D721Med (cell line): ENCODE results near the gene AP1G1.
"Not testable (repeated sequence)": the region's sequence is repeated elsewhere in the genome, so short reads cannot be mapped to it uniquely, and the experiment has no call there.

Experiments used
- DNase-seq: peaks from one replicate; pipeline ENCODE4 v3.0.0; 2011; ENCODE audit warnings: low spot score; ENCODE audit not compliant: insufficient read length
- FAIRE-seq: peaks from 2 replicates; lab custom pipeline; 2011; peaks lifted over from hg19 to GRCh38; lab: Jason Lieb, UNC
- CTCF ChIP-seq: IDR thresholded peaks from 2 replicates; pipeline ENCODE4 v1.5.1; 2012; ENCODE audit warnings: mild to moderate bottlenecking, control low read depth; ENCODE audit not compliant: insufficient read depth; ENCODE audit errors: missing control alignments

The AP1G1 gene

DNA sequence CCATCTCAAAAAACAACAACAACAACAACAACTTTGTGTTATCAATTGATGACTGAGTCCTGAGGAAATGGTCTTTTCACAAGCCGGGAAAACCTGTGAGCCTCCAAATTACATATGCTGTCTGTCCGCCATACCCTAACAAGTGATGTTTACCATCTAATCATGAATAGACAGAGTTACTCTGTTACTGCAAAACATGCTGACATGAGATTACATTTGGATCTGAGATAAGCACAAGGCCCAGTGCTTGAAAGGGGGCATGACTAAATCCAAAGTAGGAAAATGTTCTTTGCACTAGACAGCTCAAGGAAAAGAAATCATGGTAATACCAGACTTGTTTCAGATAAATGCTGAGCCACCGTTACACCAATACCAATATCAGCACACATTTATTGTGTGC is 28.5 kb upstream of the AP1G1 start:
- DNase-seq (no peak), FAIRE-seq (no peak)
- TF ChIP-seq CTCF, result no peak

DNA sequence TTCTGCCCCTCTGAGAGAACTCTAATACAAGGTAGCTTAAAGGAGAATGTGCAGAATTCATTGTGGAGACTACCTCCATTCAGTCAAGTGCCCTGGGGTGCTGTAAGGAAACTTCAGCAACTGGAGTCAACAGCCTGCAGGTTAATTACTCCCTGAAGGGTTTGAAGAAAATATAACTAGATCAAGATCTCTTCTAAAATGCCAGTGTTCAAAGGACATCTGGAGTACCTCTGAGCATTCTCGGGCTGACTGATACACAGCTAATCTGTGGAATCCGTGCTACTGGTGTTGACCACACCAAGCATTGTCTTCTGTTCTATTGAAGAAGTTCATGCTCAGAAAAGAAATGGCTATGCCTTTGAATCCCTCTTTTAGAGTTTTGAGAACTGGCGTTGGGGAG is 25.7 kb upstream of the AP1G1 start:
- FAIRE-seq (no peak), DNase-seq (no peak)
- TF ChIP-seq CTCF, result no peak

GRCh38 chr16:71832112-71832511 is 23.5 kb upstream of the AP1G1 start:
- FAIRE-seq, DNase-seq: not testable (repeated sequence)

- DNase-seq, FAIRE-seq: not testable (repeated sequence)
These were observed 23.1 kb upstream of the AP1G1 start for GRCh38 chr16:71831698-71832097.

DNA sequence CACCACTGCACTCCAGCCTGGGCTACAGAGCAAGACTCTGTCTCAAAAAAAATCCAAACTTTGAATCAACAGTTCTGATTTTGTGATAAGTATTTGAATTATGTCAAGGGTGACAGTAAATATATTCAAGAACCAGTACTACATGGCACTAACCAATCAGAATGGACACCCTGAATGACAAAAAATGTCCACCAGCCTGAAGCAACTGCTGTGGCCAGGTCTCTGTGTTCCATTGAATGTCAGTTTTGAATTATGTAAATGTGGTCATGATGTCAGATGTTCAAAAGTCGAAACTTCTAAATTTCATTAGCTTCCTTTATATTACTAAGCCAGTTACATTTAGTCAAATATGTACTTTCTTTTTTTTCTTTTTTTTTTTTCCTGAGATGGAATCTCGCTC is 21.7 kb upstream of the AP1G1 start:
- TF ChIP-seq CTCF, result no peak
- DNase-seq (no peak), FAIRE-seq (no peak)

- TF ChIP-seq CTCF, result no peak
- FAIRE-seq (no peak), DNase-seq (no peak)
These were observed 17.9 kb upstream of the AP1G1 start for GRCh38 chr16:71826533-71827017.

DNA sequence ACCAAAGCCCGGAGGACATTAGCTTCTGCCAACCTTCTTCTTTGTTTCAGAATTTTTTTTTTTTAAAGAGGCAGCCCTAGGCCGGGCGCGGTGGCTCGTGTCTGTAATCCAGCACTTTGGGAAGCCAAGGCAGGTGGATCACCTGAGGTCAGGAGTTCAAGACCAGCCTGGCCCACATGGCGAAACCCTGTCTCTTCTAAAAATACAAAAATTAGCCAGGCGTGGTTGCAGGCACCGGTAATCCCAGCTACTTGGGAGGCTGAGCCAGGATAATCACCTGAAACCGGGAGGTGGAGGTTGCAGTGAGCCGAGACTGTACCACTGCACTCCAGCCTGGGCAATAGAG is 8.5 kb upstream of the AP1G1 start:
- FAIRE-seq, DNase-seq: not testable (repeated sequence)

- FAIRE-seq (no peak), DNase-seq (no peak)
- TF ChIP-seq CTCF, result no peak
These were observed 2.7 kb upstream of the AP1G1 start for GRCh38 chr16:71811261-71811803.

DNA sequence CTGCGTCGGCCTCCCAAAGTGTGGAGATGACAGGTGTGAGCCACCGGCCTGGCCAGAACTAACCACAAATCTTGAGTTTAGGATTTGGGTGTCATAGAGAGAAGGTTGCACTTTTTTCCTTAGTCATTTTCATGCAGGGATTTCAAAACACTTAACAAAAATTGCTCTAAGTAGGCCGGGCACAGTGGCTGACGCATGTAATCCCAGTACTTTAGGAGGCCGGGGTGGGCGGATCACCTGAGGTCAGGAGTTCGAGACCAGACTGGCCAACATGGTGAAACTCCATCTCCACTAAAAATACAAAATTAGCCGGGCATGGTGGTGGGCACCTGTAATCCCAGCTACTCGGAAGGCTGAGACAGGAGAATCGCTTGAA is 1.5 kb upstream of the AP1G1 start:
- FAIRE-seq, DNase-seq: not testable (repeated sequence)
